GM18858 (cell line): ENCODE measurements around the gene IFT57.
"Not testable (repeated sequence)": the region's sequence is repeated elsewhere in the genome, so short reads cannot be mapped to it uniquely, and the experiment has no call there.

Source experiments
- ATAC-seq: cut with Tn5 transposase; IDR thresholded peaks from one replicate; pipeline ENCODE4 v1.9.1; 2021; ENCODE audit not compliant: unreplicated experiment

Gene IFT57

DNA sequence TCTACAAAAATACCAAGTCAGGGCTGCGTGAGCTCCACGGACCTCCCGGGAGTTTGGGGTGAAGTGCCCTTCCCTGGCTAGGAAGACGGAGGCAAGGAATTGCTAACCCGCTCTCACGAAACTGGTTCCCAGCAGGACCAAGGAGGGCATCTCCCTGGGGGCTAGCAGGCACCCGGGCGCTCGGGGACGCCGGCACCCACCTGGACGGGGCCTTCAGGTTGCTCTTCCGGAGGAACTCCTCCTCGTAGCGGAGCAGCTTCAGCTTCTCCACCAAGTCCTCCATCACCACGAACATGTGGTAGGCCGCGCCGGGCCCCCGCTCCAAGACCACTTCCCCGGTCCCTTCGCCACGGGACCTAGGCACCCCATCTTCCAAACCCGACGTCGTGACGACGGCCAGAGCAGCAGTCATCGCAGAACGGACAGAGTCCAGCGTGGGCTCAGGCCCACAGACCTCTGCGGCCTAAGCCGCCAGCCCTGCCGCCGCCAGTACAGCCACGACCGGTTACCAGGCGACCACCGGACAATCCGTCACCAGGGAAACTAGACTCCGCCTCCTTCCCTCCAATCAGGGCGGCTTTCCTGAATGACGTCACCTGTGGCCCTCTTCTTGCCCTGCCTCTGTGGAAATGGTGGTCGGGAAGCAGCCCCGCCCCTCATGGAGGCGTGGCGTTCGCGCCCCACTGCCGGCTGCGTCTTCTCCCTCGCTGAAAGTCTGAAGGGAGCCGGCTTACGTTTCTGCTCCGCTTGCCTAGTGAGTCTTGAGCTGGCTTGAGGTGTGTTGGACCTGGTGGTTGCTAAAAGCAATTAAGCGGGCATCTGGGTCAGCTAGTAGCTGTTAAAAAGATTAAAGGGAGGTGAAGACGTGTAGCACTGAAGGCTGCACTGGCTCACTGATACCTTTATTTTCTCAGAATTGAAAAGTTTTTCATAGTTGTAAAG is at the start of gene IFT57:
Gene IFT57 (minus strand): TSS at position 514 of the 942 bp plus-strand sequence. CDS start 102 bp downstream, at position 412.
- ATAC-seq = peak; percentile 85

DNA sequence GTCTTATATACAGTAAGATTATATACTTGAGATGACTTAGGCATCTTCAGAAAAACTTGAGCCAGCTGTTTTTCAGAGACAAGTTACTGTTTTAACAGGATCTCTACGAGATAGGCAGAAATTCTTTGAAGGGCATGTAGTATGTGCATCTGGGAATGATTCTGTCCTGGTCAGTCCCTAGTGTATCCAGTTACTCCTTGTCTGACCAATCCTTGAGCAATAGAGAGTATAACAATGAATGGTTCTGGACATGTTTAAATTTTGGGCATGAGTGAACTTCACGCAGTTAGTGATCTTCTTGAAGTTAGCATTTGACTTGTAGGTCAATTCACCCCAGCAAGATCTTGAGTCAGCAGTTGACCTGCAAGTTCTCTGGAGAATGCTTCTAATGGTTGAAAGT is 49.4 kb upstream of the IFT57 start:
- ATAC-seq = no peak

DNA sequence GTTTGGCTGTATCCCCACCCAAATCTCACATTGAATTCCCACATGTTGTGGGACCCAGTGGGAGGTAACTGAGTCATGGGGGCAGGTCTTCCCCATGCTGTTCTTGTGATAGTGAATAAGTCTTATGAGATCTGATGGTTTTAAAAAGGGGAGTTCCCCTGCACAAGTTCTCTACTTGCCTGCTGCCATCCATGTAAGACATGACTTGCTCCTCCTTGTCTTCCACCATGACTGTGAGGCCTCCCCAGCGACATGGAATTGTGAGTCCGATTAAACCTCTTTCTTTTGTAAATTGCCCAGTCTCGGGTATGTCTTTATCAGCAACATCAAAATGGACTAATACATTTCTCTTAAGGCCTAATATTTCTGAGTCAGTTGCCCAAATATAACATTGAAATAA is 46.0 kb upstream of the IFT57 start:
- ATAC-seq = not testable (repeated sequence)

GRCh38 chr3:108264534-108265298 is 42.5 kb upstream of the IFT57 start:
- ATAC-seq = not testable (repeated sequence)

GRCh38 chr3:108255131-108255530 is 32.9 kb upstream of the IFT57 start:
- ATAC-seq = no peak

GRCh38 chr3:108251844-108252243 is 29.6 kb upstream of the IFT57 start:
- ATAC-seq = no peak

DNA sequence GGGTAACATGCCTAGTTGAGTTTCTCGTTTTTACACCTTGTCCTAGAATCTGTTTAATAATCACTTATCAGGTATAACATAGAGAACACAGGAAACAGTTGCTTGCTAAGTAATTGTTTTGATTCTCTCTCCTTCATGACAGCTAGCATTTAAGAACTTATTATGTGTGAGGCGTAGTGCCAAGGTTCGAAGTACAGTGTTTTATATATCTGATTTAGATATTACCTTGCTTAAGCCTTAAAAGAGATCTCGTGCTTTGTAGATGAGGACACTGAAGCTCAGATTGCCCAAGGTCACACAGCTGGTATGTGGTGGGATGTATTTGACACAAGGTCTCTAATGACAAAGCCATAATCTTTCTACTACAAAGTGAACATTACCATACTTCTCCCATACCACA is 29.0 kb upstream of the IFT57 start:
- ATAC-seq = no peak

GRCh38 chr3:108250626-108251025 is 28.4 kb upstream of the IFT57 start:
- no peak for ATAC-seq

- ATAC-seq = no peak
Measured at GRCh38 chr3:108243243-108243642, 21.0 kb upstream of the IFT57 start.

DNA sequence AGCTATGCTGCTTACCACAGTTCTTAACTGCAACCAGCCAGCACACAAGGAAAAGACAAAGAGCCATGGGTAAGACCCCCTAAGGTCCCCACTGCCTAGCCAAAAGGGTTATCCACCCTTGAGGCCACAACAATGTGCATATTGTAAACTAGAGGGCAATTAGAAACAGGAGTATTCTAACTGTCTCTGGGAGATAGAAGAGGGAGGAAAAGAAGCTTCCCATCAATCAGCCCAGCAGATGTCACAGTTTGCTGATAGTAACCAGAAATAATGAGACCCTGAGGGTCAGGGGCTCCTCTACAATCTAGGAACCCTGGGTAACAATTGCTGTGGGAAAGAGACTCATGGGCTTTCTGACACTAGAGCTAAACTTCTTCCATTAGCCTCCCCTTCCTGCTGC is 20.6 kb upstream of the IFT57 start:
- no peak for ATAC-seq

- ATAC-seq = no peak
Measured at GRCh38 chr3:108241721-108242120, 19.5 kb upstream of the IFT57 start.

- no peak for ATAC-seq
Measured at GRCh38 chr3:108241146-108241545, 18.9 kb upstream of the IFT57 start.

- no peak for ATAC-seq
Measured at GRCh38 chr3:108239082-108239481, 16.9 kb upstream of the IFT57 start.

DNA sequence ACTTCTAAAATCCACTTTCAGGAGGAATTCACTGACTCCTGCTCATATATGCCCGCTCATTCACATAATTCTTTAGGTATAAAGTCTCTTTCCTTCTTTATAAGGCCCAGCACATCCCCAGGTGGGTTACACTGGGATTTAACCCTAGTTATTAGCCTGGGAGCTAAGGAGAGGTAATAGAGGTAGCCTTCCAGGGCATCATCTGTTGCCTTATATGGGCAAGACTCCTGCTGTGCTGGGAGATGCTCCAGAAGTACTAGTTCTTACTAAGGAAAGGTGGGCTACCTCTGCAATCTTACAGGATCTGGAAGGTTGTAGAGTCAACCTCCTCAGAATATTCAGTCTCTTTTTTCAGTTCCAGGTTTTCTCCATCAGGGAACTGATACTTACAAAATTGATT is 13.1 kb upstream of the IFT57 start:
- ATAC-seq = no peak

- no peak for ATAC-seq
Measured at GRCh38 chr3:108234387-108234957, 12.2 kb upstream of the IFT57 start.

DNA sequence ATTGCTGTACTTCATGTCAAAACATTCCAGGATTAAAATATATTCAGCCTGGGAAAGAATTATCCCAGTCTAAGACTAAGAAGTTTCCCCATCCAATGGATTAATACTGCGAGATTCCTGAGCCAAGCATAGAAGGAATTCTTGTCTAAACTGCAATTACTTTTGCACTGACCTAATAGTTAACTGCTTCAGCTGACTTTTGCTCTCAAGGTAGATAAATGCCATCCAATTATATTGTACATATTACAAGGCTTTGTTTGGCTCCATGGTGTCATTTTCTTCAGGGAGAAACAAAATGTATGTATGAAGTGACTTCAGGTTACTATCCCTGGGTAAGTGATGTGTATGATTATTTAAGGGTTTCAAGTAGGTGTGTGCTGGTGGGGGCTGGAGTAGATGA is 6.1 kb upstream of the IFT57 start:
- no peak for ATAC-seq

DNA sequence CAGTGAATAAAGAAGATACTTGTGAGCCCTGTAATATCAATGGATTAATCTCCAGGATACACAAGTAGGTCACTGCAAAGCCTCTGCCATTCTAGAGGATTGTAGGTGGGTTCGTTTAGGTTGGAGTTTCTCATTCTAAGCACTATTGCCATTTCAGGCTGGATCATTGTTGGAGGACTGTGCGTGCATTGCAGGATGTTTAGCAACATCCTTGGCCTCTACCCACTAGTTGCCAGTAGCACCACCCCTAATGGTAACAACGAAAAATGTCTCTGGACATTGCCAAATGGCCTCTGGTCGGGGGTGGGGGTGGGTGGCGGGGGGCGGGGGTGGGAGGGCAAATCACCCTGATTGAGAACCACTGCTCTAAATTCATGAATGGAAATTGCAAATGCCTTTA is 4.9 kb upstream of the IFT57 start:
- ATAC-seq = no peak

- no peak for ATAC-seq
Measured at GRCh38 chr3:108225221-108225620, 3.0 kb upstream of the IFT57 start.

- no peak for ATAC-seq
Measured at GRCh38 chr3:108223928-108224327, 1.7 kb upstream of the IFT57 start.

DNA sequence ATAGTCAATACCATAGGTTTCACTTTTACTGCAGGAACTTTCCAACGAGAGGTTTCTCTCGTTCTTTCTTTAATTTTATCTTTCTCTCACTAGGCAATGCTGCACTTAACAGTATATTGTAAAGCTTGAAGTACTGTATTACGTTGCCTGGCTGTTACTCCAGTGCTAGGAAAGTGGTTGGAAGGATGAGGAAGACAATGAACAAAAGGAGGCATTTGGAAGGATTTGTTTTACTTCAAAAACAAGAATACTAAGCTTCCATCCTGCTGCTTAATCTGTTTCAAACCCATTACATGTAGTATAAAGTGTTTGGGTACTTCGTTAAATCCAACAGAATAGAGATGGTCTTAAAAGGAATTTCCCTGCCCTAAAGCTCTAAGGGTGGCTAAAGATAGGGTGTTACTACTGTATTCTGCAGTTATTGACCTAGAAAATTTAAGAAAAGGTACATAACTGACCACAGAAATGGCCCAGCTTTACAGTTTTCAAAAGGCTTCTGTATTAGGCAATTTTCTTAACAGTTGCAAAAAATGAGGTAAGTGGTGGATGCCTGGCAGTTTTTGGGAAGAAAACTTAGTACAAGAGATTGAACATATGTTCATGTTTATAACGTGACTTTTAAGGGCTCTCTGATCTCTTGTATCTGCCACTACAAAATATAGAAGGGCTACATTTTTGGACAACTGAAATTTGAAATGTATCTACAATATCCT is 785 bp upstream of the IFT57 start:
- no peak for ATAC-seq

- ATAC-seq = no peak
Measured at GRCh38 chr3:108221393-108221792, 831 bp downstream of the IFT57 start.
